ENCODE data around the gene RTCB.
"Not testable (repeated sequence)": the region's sequence is repeated elsewhere in the genome, so short reads cannot be mapped to it uniquely, and the experiment has no call there.

The RTCB gene

DNA sequence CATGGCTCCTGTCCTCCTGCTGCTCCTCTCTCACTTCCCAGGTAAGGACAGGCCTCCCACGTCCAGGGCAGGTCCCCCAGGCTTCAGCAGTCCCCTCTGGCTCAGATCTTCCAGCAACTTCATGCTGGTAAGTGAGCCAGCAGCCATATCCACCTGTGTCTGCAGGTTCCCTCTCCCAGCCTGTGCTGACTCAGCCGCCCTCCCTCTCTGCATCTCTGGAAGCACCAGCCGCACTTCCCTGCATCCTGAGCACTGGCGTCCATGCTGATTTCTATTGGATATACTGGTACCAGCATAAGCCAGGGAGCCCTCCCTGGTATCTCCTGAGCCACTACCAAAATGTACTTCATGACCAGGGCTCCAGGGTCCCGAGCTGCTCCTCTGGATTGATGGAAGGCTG, 35.4 kb downstream of the RTCB start:
- TF ChIP-seq, protein P1, sequence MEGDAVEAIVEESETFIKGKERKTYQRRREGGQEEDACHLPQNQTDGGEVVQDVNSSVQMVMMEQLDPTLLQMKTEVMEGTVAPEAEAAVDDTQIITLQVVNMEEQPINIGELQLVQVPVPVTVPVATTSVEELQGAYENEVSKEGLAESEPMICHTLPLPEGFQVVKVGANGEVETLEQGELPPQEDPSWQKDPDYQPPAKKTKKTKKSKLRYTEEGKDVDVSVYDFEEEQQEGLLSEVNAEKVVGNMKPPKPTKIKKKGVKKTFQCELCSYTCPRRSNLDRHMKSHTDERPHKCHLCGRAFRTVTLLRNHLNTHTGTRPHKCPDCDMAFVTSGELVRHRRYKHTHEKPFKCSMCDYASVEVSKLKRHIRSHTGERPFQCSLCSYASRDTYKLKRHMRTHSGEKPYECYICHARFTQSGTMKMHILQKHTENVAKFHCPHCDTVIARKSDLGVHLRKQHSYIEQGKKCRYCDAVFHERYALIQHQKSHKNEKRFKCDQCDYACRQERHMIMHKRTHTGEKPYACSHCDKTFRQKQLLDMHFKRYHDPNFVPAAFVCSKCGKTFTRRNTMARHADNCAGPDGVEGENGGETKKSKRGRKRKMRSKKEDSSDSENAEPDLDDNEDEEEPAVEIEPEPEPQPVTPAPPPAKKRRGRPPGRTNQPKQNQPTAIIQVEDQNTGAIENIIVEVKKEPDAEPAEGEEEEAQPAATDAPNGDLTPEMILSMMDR (IDR thresholded peaks at IDR 0.05; ENCODE audit: borderline replicate concordance, insufficient read depth, low read depth, low read length) = no peak

DNA sequence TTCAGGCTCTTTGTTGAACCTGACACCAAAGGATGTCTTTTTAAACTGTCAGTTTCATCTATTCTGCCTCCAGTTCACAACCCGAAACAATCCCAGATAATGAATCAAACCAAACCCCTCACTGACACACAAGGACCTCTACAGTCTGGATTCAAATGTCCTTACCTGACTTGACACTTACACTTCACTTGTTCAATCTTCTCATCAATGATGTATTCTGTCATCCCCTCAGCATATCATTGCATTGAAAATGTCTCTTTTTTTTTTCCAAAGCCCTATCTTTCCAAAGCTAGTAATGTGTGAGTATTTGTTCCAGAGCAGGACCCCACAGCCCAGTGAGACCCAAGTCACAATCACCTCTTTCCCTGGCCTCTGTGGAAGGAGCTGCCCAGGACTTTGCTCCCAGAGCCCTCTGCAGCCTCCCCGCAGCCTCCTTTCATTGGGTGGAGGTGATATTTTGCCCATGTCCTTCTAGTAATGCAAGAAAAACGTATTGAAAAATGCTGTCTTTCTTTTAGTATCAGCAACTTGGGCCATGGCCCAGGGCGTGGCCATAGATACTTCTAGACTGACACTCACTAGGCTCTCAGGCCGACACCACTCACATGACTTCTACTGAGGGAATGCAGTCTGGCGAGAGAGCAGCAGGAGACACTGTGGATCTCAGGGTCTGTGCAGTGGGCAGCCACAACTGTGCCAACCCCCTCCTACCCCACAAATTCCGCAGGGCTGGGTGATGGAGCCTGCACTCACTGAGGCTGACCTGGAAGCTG, 36.2 kb downstream of the RTCB start:
- TF ChIP-seq, protein P1 (IDR thresholded peaks at IDR 0.05; ENCODE audit: borderline replicate concordance, insufficient read depth, low read depth, low read length) = no peak
- H3K4me3 ChIP-seq (ENCODE audit: low read depth, low read length) = no peak overlapping the region

More for the DNA sequence above, 35.4 kb downstream of the RTCB start:
- no peak overlapping the region for H3K4me3 ChIP-seq (ENCODE audit: low read depth, low read length)

DNA sequence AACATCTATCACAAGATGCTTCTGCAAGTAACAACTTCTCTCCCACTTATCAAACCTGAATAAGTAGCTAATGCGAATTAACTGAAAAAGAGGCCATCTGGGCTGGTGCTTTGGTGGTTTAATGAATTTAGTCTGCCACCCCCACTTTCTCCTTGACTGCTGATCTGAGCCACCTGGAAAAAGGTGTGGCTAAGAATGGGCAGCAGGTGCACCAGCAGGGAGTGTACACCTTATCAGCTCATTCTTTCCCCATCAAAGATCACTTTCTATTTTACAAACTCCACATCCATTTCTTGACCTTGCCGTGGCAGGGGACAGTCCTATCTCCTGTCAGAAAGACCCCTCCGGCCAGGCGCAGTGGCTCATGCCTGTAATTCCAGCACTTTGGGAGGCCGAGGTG, 47.8 kb downstream of the RTCB start:
- TF ChIP-seq, protein P1 (IDR thresholded peaks at IDR 0.05; ENCODE audit: borderline replicate concordance, insufficient read depth, low read depth, low read length) = no peak
- no peak overlapping the region for H3K4me3 ChIP-seq (ENCODE audit: low read depth, low read length)

DNA sequence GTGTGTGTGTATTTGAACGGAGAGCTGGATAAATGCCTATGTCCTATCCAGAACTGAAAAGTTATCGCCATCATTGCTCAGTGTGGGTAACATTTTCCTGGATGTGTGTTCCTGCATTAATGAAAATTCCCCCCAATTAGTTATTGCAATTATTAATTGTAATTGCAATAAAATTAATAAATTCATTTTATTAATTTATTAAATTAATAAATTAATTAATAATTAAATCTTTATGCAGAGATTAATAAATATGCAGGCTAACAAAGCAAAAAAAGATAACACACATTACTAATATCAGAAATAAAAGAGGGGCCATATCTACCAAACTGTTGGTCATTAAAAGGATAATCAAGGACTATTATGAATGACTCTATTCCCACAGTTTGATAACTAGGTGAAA, 50.8 kb downstream of the RTCB start:
- TF ChIP-seq, protein P1 (IDR thresholded peaks at IDR 0.05; ENCODE audit: borderline replicate concordance, insufficient read depth, low read depth, low read length) = no peak
- H3K4me3 ChIP-seq (ENCODE audit: low read depth, low read length) = no peak overlapping the region

DNA sequence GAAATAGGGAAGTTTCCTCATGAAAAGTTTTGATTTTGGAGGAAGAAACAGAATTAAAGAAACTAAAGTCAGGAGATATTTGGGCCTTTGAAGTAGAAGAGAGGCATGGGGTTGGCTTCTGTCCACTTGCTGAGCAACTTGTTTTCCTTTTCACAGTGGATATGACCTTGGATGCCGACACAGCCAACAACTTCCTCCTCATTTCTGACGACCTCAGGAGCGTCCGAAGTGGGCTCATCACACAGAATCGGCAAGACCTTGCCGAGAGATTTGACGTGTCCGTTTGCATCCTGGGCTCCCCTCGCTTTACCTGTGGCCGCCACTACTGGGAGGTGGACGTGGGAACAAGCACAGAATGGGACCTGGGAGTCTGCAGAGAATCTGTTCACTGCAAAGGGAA, 52.0 kb downstream of the RTCB start:
- H3K4me3 ChIP-seq (ENCODE audit: low read depth, low read length) = not testable (repeated sequence)

DNA sequence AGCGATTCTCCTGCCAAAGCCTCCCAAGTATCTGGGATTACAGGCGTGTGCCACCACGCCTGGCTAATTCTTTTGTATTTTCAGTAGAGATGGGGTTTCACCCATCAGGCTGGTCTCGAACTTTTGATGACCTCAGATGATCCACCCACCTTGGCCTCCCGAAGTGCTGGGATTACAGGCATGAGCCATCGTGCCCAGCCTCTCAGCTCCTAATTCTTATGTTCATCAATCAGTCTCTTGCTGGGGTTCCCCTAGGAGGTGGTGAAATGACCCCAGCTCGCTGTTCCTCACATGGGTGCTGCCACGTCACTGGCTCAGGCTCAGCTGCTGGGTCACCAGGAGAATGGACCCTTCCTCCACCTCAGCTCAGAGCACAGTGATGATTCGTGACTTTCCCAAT, 54.5 kb downstream of the RTCB start, which contains the start of gene RFPL3:
Gene RFPL3 (plus strand): TSS at position 301 of the 400 bp plus-strand sequence. CDS start 205 bp downstream, outside the sequence.
- not testable (repeated sequence) for H3K4me3 ChIP-seq (ENCODE audit: low read depth, low read length)

DNA sequence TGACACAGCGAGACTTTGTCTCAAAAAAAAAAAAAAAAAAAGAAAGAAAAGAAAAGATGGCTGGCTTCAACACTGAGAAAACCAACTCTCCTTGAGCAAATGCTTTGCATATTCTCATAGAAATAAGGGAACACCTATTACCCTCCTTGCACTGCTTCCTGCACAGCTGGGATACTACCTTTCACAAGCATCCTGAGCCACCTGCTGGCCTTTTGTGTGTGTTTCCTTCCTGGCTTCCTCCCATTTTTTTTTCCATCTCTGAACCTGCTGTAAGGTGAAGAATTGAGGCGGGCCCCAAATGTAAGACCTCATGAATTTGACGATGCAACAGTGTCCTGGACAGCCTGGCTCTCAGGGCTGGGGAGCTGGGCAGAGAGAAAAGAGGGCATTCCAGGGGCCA, 56.3 kb downstream of the RTCB start:
- TF ChIP-seq, protein P1 (IDR thresholded peaks at IDR 0.05; ENCODE audit: borderline replicate concordance, insufficient read depth, low read depth, low read length) = no peak
- H3K4me3 ChIP-seq (ENCODE audit: low read depth, low read length) = no peak overlapping the region

Measured in GM12875 (cell line).